Heart left ventricle (tissue), 16 donors: Measurements from ENCODE around the gene WTAP. TPM values are rescaled to one million over a fixed set of nuclear protein-coding genes. Genes with fewer than 3 reads are reported as not detected.
A peak's percentile ranks its signal among the peaks of the same experiment; 100 is the strongest.
"Not testable (repeated sequence)": the region's sequence is repeated elsewhere in the genome, so short reads cannot be mapped to it uniquely, and the experiment has no call there.

ENCODE experiments used
- ATAC-seq, 4 donors: fragments of 200-7000 bp; cut with Tn5 transposase; one replicate each; pipeline ENCODE4 v1.9.1; 2020 to 2022; ENCODE audit warnings: moderate library complexity in 4 of 4, mild to moderate bottlenecking in 3 of 4, moderate number of reproducible peaks in 1 of 4
- DNase-seq, 5 donors: peaks; one replicate each; pipeline ENCODE4 v3.0.0-alpha.2; 2020
- H3K27ac ChIP-seq, 12 donors: fragments of 200-600 bp; sonication (generic) in 4 of 12; one replicate each; pipeline versions ENCODE4 v1.5.0 to v1.8.0; 2016 to 2022; ENCODE audit warnings: mild to moderate bottlenecking in 2 of 12
- H3K27me3 ChIP-seq, 9 donors: fragments of 200-600 bp; sonication (generic) in 2 of 9; one replicate each; pipeline versions ENCODE4 v1.5.1 to v1.8.0; 2016 to 2022; ENCODE audit warnings: mild to moderate bottlenecking in 3 of 9
- H3K36me3 ChIP-seq, 9 donors: fragments of 200-600 bp; sonication (generic) in 2 of 9; one replicate each; pipeline versions ENCODE4 v1.5.0 to v1.8.0; 2018 to 2022; ENCODE audit warnings: mild to moderate bottlenecking in 2 of 9
- H3K4me1 ChIP-seq, 12 donors: fragments of 200-600 bp; sonication (generic) in 4 of 12; one replicate each; pipeline versions ENCODE4 v1.5.0 to v1.8.0; 2016 to 2022; ENCODE audit warnings: mild to moderate bottlenecking in 3 of 12
- H3K4me3 ChIP-seq, 12 donors: fragments of 200-600 bp; sonication (generic) in 4 of 12; one replicate each; pipeline versions ENCODE4 v1.5.0 to v1.8.0; 2017 to 2022; ENCODE audit warnings: mild to moderate bottlenecking in 9 of 12, moderate library complexity in 4 of 12
- H3K9me3 ChIP-seq, 12 donors: fragments of 200-600 bp; sonication (generic) in 4 of 12; one replicate each; pipeline versions ENCODE4 v1.5.0 to v1.8.0; 2016 to 2022; ENCODE audit warnings: mild to moderate bottlenecking in 1 of 12
- CTCF ChIP-seq, 12 donors: fragments of 200-600 bp; sonication (generic) in 4 of 12; IDR thresholded peaks; one replicate each; pipeline versions ENCODE4 v1.5.0 to v1.8.0; 2018 to 2022; ENCODE audit warnings: antibody characterized with exemption in 12 of 12, mild to moderate bottlenecking in 5 of 12
- POLR2A ChIP-seq, 2 donors: fragments of 450-650 bp; IDR thresholded peaks; one replicate each; pipeline ENCODE4 v1.6.1; 2017; ENCODE audit warnings: antibody characterized with exemption in 2 of 2, mild to moderate bottlenecking in 2 of 2, moderate library complexity in 2 of 2
- WGBS, 4 donors: extraction: QIAGEN DNeasy Blood & Tissue Kit in 2 of 4; methylation state at CpG; one replicate each; pipeline versions ENCODE4 v1.1.5 to v1.1.7; 2013 to 2018; 5-methylcytosine and 5-hydroxymethylcytosine counted together
- intact Hi-C, 10 donors: fragments of 100-400 bp; cut with DNase I; formaldehyde crosslinking; loops; one replicate each; pipeline versions ENCODE4 v1.11.1 to v1.14.2; 2022
- polyA plus RNA-seq, 2 donors: library from polyadenylated mRNA; stranded (reverse); fragments of 200-250 nt; gene quantifications; one replicate each; pipeline ENCODE4 v1.2.3, GENCODE V29; 2013
- total RNA-seq, 9 donors: library from RNA; depleted of rRNA in 2 of 9; stranded (reverse); fragments of >200 nt in 2 of 9; fragmentation: NEBNext Ultra II Directional in 3 of 9; extraction: Animal tissue kit (Norgen Biotek cat#: 25700) in 3 of 9; gene quantifications; one replicate each; pipeline versions ENCODE4 v1.1.0 to v1.2.4, GENCODE V29; 2016 to 2023
- donor health status: ischemic (EF 13 %, LVEDD 7.1; RV severe dilation, severe dysfunction).
- donor health status: healthy with polysubstance abuse.
- donor health status: DM: no; HTN: yes; CAD: no.
- donor health status: DM: no; HTN: no; CAD: no.
- donor health status: ischemic (EF 25% LVEDD 6.9; RV normal size, moderate dysfunction).
- donor health status: ischemic (EF 25% LVEDD 5.7; RV mildly dilated, moderate dysfunction).
- donor health status: healthy.
- donor health status: DM: yes; HTN: yes; CAD: no.
- donor health status: ischemic (EF 35%, LVEDD 5.7; RV mildly dilated, moderate dysfunction).
- donor health status: nonischemic (EF 11% LVEDD 7.7; RV severe dilation, severe dysfunction).
- donor health status: DM: yes; HTN: yes; CAD: no.
- donor health status: PGD.
- donor health status: ischemic (EF 29% LVEDD 5.4; RV normal size, mild dysfunction).
- donor health status: nonischemic (EF 23%, LVEDD 6.1; RV moderate dilation, normal function).

WTAP gene
- total and polyA plus RNA-seq, 11 donors: 30.7 to 75.3 (median 48.2) TPM

GRCh38 chr6:159688266-159688905 lies 38.9 kb upstream of the WTAP start:
- intact Hi-C loops: no loop called here
- DNase-seq: no peak
- no peak for TF ChIP-seq POLR2A (IDR thresholded peaks at IDR 0.05)
- TF ChIP-seq CTCF (IDR thresholded peaks at IDR 0.05): no peak
- Histone ChIP-seq H3K36me3 (peaks cover 0 to 81% (median 61%) of the 10 kb centered on the region in 9 donors), H3K4me3 (peak overlapping the region in 1 of 12 donors; percentile 96), H3K4me1 (peaks cover 0 to 68% (median 26%) of the 10 kb centered on the region in 12 donors), H3K27me3 (no peaks in the 10 kb centered on the region), H3K9me3 (no peaks in the 10 kb centered on the region), H3K27ac (peak overlapping the region in 1 of 12 donors; percentile 36)
- 54 to 64% (median 56%) methylated on average over 5 of the region's 5 CpGs for WGBS, 4 donors
- no peak for ATAC-seq

GRCh38 chr6:159689001-159689400 lies 38.3 kb upstream of the WTAP start:
- TF ChIP-seq POLR2A (IDR thresholded peaks at IDR 0.05) (no peak), CTCF (IDR thresholded peaks at IDR 0.05) (no peak)
- Histone ChIP-seq H3K36me3 (peaks cover 0 to 74% (median 55%) of the 10 kb centered on the region in 9 donors), H3K27me3 (no peaks in the 10 kb centered on the region), H3K4me1 (peaks cover 0 to 66% (median 28%) of the 10 kb centered on the region in 12 donors), H3K9me3 (no peaks in the 10 kb centered on the region), H3K4me3 (peak overlapping the region in 2 of 12 donors; percentile 96 to 98), H3K27ac (peak overlapping the region in 1 of 12 donors; percentile 50)
- 67 to 81% (median 68%) methylated on average over 4 to 6 of the region's 6 CpGs for WGBS, 4 donors
- intact Hi-C loops: no loop called here
- DNase-seq (no peak), ATAC-seq (no peak)

DNA sequence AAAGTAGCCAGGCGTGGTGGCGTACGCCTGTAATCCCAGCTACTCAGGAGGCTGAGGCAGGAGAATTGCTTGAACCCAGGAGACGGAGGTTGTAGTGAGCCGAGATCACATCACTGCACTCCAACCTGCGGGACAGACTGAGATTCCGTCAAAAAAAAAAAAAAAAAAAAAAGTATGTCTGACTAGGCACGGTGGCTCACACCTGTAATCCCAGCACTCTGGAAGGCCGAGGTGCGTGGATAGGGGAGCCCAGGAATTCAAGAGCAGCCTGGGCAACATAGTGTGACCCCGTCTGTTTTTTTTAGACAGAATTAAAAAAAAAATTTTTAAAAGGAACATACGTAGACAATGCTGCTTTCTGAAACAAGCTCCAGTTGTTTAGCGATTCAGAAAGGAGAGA lies 37.2 kb upstream of the WTAP start:
- not testable (repeated sequence) for H3K9me3 ChIP-seq, H3K27me3 ChIP-seq, DNase-seq, ATAC-seq
- intact Hi-C loops: loop anchor here in 6 of 10 donors (5.0 to 10.0 kb wide), 7 partner anchors 37 to 255 kb away; partner anchors contain the start of genes TCP1 (in 3 of the 6), ACAT2 (in 2 of the 6) and WTAP (in 1 of the 6)
- H3K36me3 ChIP-seq: peaks cover 0 to 64% (median 45%) of the 10 kb centered on the region in 9 donors
- 77 to 82% (median 81%) methylated on average over 13 of the region's 13 CpGs for WGBS, 4 donors
- H3K4me3 ChIP-seq: peak overlapping the region in 2 of 12 donors; percentile 96 to 98
- H3K27ac ChIP-seq: peak overlapping the region in 1 of 12 donors; percentile 94
- peaks cover 0 to 73% (median 39%) of the 10 kb centered on the region in 12 donors for H3K4me1 ChIP-seq

GRCh38 chr6:159691133-159691962 lies 36.0 kb upstream of the WTAP start:
- WGBS, 4 donors: 3 to 13% (median 7%) methylated on average over 11 of the region's 11 CpGs
- TF ChIP-seq CTCF (IDR thresholded peaks at IDR 0.05) (peak; percentile 57 to 86 (median 76)), POLR2A (IDR thresholded peaks at IDR 0.05) (no peak)
- peaks cover 0 to 68% (median 40%) of the 10 kb centered on the region in 12 donors for H3K4me1 ChIP-seq
- peaks cover 0 to 53% (median 35%) of the 10 kb centered on the region in 9 donors for H3K36me3 ChIP-seq
- no peaks in the 10 kb centered on the region for H3K9me3 ChIP-seq
- no peaks in the 10 kb centered on the region for H3K27me3 ChIP-seq
- ATAC-seq: no peak
- peak overlapping the region in 11 of 12 donors; percentile 14 to 100 (median 97) for H3K27ac ChIP-seq
- peak in 1 of 5 donors; percentile 26 for DNase-seq
- peak overlapping the region; percentile 68 to 100 (median 92) for H3K4me3 ChIP-seq
- intact Hi-C loops: loop anchor here in 6 of 10 donors (5.0 to 10.0 kb wide), 7 partner anchors 36 to 253 kb away; partner anchors contain the start of genes TCP1 (in 3 of the 6), ACAT2 (in 2 of the 6) and WTAP (in 1 of the 6)
